ENCODE results near the gene GMFB.

The GMFB gene

DNA sequence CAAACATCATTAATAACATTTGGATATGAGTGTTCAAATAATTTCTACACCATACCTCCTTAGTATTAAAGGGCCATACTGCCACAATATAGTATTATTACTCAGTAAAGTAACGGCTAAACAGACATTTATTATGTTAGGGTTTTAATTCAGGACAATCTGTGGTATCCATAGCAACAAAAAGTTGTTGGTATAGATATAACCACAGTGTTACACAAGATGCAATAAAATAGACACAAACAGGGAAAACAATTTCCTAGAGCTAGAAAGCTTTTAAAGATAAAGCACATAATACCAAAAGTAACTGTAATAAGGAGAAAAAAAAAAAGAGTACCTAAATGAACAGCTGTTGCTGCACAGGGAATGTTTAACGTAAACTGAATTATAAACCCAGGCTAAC is 63.7 kb downstream of the GMFB start:
- DNase-seq, result no peak
